SJSA1 (cell line): Measurements from ENCODE around the gene CA5A. TPM values are rescaled to one million over a fixed set of nuclear protein-coding genes. Genes with fewer than 3 reads are reported as not detected.

Experiments used
- DNase-seq, 2 experiments: peaks; one replicate each; pipeline ENCODE4 v3.0.0-alpha.2; 2015 to 2020; ENCODE audit warnings: low spot score in 2 of 2, low read depth in 1 of 2
- H3K27ac ChIP-seq: fragments of 250-450 bp; sonication (Bioruptor Pico); 2 replicates; pipeline ENCODE4 v1.5.1; 2020; ENCODE audit warnings: mild to moderate bottlenecking, moderate library complexity
- H3K27me3 ChIP-seq: fragments of 250-450 bp; sonication (Bioruptor Pico); replicated peaks from 2 replicates; pipeline ENCODE4 v1.5.1; 2020; ENCODE audit warnings: mild to moderate bottlenecking, moderate library complexity
- H3K36me3 ChIP-seq: fragments of 250-450 bp; sonication (Bioruptor Pico); 2 replicates; pipeline ENCODE4 v1.5.1; 2020; ENCODE audit warnings: mild to moderate bottlenecking
- H3K4me1 ChIP-seq: fragments of 250-450 bp; sonication (Bioruptor Pico); replicated peaks from 2 replicates; pipeline ENCODE4 v1.6.1; 2021; ENCODE audit warnings: mild to moderate bottlenecking
- H3K4me3 ChIP-seq: fragments of 250-450 bp; sonication (Bioruptor Pico); 2 replicates; pipeline ENCODE4 v1.5.1; 2020; ENCODE audit warnings: mild to moderate bottlenecking
- H3K9me3 ChIP-seq: fragments of 250-450 bp; sonication (Bioruptor Pico); replicated peaks from 2 replicates; pipeline ENCODE4 v1.5.1; 2020; ENCODE audit warnings: mild to moderate bottlenecking
- total RNA-seq: library from RNA; depleted of rRNA; stranded (reverse); fragments of >200 nt; shearing (Covaris generic); gene quantifications from 2 replicates; pipeline ENCODE4 v1.2.3, GENCODE V29; 2014

Gene CA5A
- total RNA-seq, 1 experiment from 2014 or later, result not detected

DNA sequence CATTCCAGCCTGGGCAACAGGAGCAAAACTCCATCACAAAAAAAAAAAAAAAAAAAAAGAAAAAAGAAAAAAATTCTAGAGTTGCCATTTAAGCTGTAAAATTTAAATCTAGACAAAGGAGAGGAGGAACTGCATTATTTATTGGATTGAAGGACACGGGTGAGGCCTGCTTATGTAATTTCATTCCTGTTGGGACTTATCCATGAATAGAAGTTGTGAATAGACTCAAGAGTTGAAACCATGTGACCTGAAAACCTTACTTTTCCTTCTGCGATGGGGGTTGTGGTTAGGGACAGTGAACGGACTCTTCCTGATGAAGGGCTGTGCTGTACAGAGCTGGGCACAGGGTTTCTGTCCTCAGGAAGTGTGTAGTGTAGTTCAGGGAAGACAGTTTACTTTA is 37.4 kb upstream of the CA5A start:
- Histone ChIP-seq H3K9me3 (0 out of 2 replicates have a peak, but pooled peaks cover 4% of the 10 kb centered on the region), H3K27me3 (no peaks in the 10 kb centered on the region)
- DNase-seq, result no peak

DNA sequence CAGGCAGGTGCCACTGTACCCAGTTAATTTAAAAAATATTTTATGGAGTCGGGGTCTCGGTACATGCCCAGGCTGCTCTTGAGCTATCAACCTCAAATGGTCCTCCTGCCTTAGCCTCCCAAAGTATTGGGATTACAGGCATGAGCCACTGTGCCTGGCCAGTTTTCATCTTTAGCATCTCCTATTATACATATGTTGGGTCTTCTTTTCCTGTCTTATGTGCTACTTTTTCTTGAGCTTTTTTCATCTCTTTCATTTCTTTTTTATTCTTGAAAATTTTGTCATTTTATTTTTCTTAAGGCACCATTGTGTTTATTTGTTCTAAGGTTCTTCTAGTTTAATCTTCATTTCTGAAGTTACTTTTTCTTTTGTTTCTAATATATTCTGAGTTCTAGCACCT is 35.6 kb upstream of the CA5A start:
- Histone ChIP-seq H3K9me3 (0 out of 2 replicates have a peak, but pooled peaks cover 4% of the 10 kb centered on the region), H3K27me3 (no peaks in the 10 kb centered on the region), H3K27ac (no peak overlapping the region), H3K4me1 (peaks cover 12% of the 10 kb centered on the region), H3K36me3 (peaks cover 6% of the 10 kb centered on the region; the same call in 1 of the 2 replicates), H3K4me3 (no peak overlapping the region)
- DNase-seq, result no peak

More for the DNA sequence above, 37.4 kb upstream of the CA5A start:
- peaks cover 6% of the 10 kb centered on the region; the same call in 1 of the 2 replicates for H3K36me3 ChIP-seq
- peaks cover 11% of the 10 kb centered on the region for H3K4me1 ChIP-seq
- no peak overlapping the region for H3K4me3 ChIP-seq
- H3K27ac ChIP-seq, result no peak overlapping the region

- Histone ChIP-seq H3K27ac (peak overlapping the region; percentile 62), H3K4me1 (peaks cover 18% of the 10 kb centered on the region), H3K27me3 (no peaks in the 10 kb centered on the region), H3K4me3 (no peak overlapping the region), H3K36me3 (peaks cover 6% of the 10 kb centered on the region; the same call in 1 of the 2 replicates), H3K9me3 (0 out of 2 replicates have a peak, but pooled peaks cover 4% of the 10 kb centered on the region)
- peak in 1 of 2 experiments; percentile 56 for DNase-seq
Measured at GRCh38 chr16:87970186-87970585, 33.9 kb upstream of the CA5A start.

- Histone ChIP-seq H3K27ac (no peak overlapping the region), H3K9me3 (0 out of 2 replicates have a peak, but pooled peaks cover 4% of the 10 kb centered on the region), H3K27me3 (no peaks in the 10 kb centered on the region), H3K4me1 (peaks cover 25% of the 10 kb centered on the region), H3K4me3 (no peak overlapping the region), H3K36me3 (peaks cover 6% of the 10 kb centered on the region; the same call in 1 of the 2 replicates)
- no peak for DNase-seq
Measured at GRCh38 chr16:87968541-87968940, 32.2 kb upstream of the CA5A start.

GRCh38 chr16:87966685-87967185 is 30.4 kb upstream of the CA5A start:
- 0 out of 2 replicates have a peak, but pooled peaks cover 4% of the 10 kb centered on the region for H3K36me3 ChIP-seq
- no peaks in the 10 kb centered on the region for H3K27me3 ChIP-seq
- H3K27ac ChIP-seq, result peak overlapping the region; percentile 22; the same call in 1 of the 2 replicates
- peaks cover 34% of the 10 kb centered on the region for H3K4me1 ChIP-seq
- DNase-seq, result peak in 1 of 2 experiments; percentile 14
- no peak overlapping the region for H3K4me3 ChIP-seq
- 0 out of 2 replicates have a peak, but pooled peaks cover 4% of the 10 kb centered on the region for H3K9me3 ChIP-seq

DNA sequence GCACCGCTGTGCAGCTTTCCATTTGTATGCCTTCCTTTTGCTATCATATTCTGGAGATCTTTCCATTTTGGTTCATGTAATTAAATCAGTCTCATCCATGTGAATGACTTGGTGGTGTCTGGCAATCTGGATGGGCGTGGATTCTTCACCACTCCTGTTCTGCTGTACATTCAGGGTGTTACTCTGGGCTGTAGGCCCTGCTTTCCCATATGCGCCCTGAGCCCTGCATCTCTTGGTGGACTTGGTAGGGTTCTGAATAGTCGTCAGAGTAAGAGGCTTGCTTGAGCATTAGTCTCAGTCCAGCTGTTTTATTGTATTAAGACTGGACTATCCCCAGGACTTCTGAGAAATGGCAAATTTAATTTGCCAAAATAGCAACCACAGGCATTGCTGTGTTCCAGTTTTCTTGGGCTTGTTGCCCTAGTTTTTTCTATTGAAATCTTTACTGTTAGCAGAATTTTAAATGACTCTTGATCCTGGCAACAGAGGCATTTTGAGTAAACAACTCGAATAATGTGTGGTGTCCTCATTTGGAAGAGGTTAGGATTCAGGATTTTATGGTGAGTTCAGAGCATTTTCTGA is 29.8 kb upstream of the CA5A start:
- no peaks in the 10 kb centered on the region for H3K27me3 ChIP-seq
- peak in 1 of 2 experiments; percentile 21 for DNase-seq
- peaks cover 34% of the 10 kb centered on the region for H3K4me1 ChIP-seq
- H3K9me3 ChIP-seq, result no peaks in the 10 kb centered on the region
- peak overlapping the region; percentile 22; the same call in 1 of the 2 replicates for H3K27ac ChIP-seq
- H3K4me3 ChIP-seq, result no peak overlapping the region
- 0 out of 2 replicates have a peak, but pooled peaks cover 2% of the 10 kb centered on the region for H3K36me3 ChIP-seq

- no peaks in the 10 kb centered on the region for H3K9me3 ChIP-seq
- no peaks in the 10 kb centered on the region for H3K36me3 ChIP-seq
- DNase-seq, result no peak
- H3K27ac ChIP-seq, result no peak overlapping the region
- peaks cover 31% of the 10 kb centered on the region for H3K4me1 ChIP-seq
- H3K4me3 ChIP-seq, result no peak overlapping the region
- H3K27me3 ChIP-seq, result no peaks in the 10 kb centered on the region
Measured at GRCh38 chr16:87965417-87965816, 29.1 kb upstream of the CA5A start.

DNA sequence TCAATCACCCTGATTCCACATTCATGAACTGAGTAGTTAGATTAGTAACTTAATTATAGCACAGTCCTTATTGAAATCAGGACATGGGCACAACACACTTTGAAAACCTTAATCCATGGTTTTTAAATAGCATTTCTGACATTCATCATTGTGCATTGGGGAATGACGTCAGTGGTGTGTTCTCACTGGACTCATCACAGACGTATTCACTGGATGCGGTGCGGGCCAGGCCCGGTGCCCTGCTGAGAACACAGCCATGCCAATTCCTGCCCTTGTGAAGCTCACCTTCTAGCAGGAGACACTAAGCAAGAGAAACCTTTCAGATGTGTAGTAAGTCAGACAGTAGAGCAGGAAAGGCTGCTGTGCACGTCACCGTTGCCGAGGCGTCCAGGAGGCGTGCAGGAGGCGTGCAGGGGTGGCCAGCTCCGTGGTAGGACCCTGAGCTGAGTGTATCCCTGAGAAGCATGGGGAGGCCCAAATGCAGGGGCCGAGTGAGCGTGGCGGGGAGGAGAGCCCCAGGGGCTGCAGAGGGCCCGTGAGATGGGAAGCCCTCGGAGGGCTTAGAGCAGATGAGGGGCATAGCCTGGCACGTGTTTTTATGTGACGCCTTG is 27.8 kb upstream of the CA5A start:
- no peak overlapping the region for H3K4me3 ChIP-seq
- no peak for DNase-seq
- no peaks in the 10 kb centered on the region for H3K9me3 ChIP-seq
- H3K27ac ChIP-seq, result peak overlapping the region; percentile 71
- H3K4me1 ChIP-seq, result peaks cover 23% of the 10 kb centered on the region
- no peaks in the 10 kb centered on the region for H3K27me3 ChIP-seq
- H3K36me3 ChIP-seq, result no peaks in the 10 kb centered on the region

DNA sequence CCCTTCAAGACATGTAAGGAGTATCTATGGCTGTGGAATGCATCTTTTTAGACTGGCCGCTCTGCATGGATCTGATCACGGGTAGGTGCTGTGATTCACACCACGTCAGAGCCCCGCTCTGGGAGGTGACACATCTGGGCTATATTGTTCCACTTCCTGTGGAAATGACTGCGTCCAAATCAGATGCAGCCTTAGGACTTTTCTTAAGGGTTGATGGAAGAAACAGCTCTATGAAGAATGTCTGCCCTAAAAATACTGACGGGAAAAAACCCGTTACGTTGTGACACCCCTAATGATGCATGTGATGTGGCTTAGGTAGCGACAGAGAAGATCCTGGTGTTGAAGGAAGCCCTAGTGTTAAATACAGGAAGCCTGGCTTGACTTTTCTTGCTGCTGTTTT is 27.1 kb upstream of the CA5A start:
- peaks cover 23% of the 10 kb centered on the region for H3K4me1 ChIP-seq
- DNase-seq, result peak; percentile 61 to 84

GRCh38 chr16:87961623-87962022 is 25.3 kb upstream of the CA5A start:
- DNase-seq, result no peak
- H3K27me3 ChIP-seq, result no peaks in the 10 kb centered on the region
- no peak overlapping the region for H3K4me3 ChIP-seq
- peaks cover 19% of the 10 kb centered on the region for H3K4me1 ChIP-seq
- H3K27ac ChIP-seq, result no peak overlapping the region
- H3K9me3 ChIP-seq, result no peaks in the 10 kb centered on the region
- peaks cover 21% of the 10 kb centered on the region for H3K36me3 ChIP-seq

More for the DNA sequence above, 27.1 kb upstream of the CA5A start:
- Histone ChIP-seq H3K4me3 (no peak overlapping the region), H3K27me3 (no peaks in the 10 kb centered on the region), H3K9me3 (no peaks in the 10 kb centered on the region), H3K27ac (peak overlapping the region; percentile 71), H3K36me3 (peaks cover 5% of the 10 kb centered on the region; the same call in 1 of the 2 replicates)

- no peak for DNase-seq
- no peak overlapping the region for H3K27ac ChIP-seq
Measured at GRCh38 chr16:87960852-87961251, 24.5 kb upstream of the CA5A start.

DNA sequence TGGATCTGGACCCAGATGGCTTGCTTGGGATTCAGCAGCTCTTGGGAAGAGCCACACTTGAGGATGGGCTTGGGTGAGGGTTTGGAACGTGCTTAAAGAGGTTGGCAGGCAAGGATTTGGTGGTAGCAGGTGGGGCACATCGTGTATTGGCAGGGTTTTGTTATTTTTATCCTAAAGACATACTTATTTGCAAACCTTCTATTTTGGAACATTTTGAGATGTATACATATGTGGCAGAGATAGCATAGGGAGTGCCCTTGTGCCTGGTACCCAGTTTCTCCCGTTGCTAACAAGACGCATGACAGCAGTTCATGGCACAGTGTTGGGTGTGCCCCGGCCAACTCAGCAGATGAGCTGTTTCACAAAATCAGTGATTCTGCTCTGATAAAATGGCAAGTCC is 24.0 kb upstream of the CA5A start:
- H3K27ac ChIP-seq, result no peak overlapping the region

More at GRCh38 chr16:87960852-87961251, 24.5 kb upstream of the CA5A start:
- H3K27me3 ChIP-seq, result no peaks in the 10 kb centered on the region
- H3K36me3 ChIP-seq, result peaks cover 29% of the 10 kb centered on the region
- no peaks in the 10 kb centered on the region for H3K9me3 ChIP-seq
- H3K4me1 ChIP-seq, result peaks cover 22% of the 10 kb centered on the region
- H3K4me3 ChIP-seq, result no peak overlapping the region

GRCh38 chr16:87959391-87959990 is 23.2 kb upstream of the CA5A start:
- Histone ChIP-seq H3K9me3 (no peaks in the 10 kb centered on the region), H3K4me1 (peaks cover 23% of the 10 kb centered on the region), H3K27ac (no peak overlapping the region), H3K27me3 (no peaks in the 10 kb centered on the region), H3K4me3 (no peak overlapping the region), H3K36me3 (peaks cover 43% of the 10 kb centered on the region)
- DNase-seq, result no peak

More for the DNA sequence above, 24.0 kb upstream of the CA5A start:
- H3K4me3 ChIP-seq, result no peak overlapping the region
- peaks cover 35% of the 10 kb centered on the region for H3K36me3 ChIP-seq
- no peaks in the 10 kb centered on the region for H3K9me3 ChIP-seq
- DNase-seq, result no peak
- H3K4me1 ChIP-seq, result peaks cover 23% of the 10 kb centered on the region
- H3K27me3 ChIP-seq, result no peaks in the 10 kb centered on the region

- Histone ChIP-seq H3K9me3 (no peaks in the 10 kb centered on the region), H3K27me3 (no peaks in the 10 kb centered on the region), H3K4me1 (peaks cover 17% of the 10 kb centered on the region), H3K27ac (no peak overlapping the region), H3K4me3 (no peak overlapping the region), H3K36me3 (peaks cover 51% of the 10 kb centered on the region)
- no peak for DNase-seq
Measured at GRCh38 chr16:87958632-87959031, 22.3 kb upstream of the CA5A start.
